GM18861 (cell line): Measurements from ENCODE around the gene GFER.
"Not testable (repeated sequence)": the region's sequence is repeated elsewhere in the genome, so short reads cannot be mapped to it uniquely, and the experiment has no call there.

Experiments
- ATAC-seq: cut with Tn5 transposase; IDR thresholded peaks from one replicate; pipeline ENCODE4 v1.9.1; 2021; ENCODE audit not compliant: unreplicated experiment

GFER gene

GRCh38 chr16:1983544-1984346, at the start of gene GFER:
GFER (plus strand) TSS chr16:1984193; CDS start chr16:1984219, 26 bp downstream.
- ATAC-seq: peak; percentile 65

- ATAC-seq: no peak
Observed at GRCh38 chr16:1936945-1937479, 47.0 kb upstream of the GFER start.

- ATAC-seq: no peak
Observed at GRCh38 chr16:1938316-1938715, 45.7 kb upstream of the GFER start.

- no peak for ATAC-seq
Observed at GRCh38 chr16:1938910-1939309, 45.1 kb upstream of the GFER start.

- not testable (repeated sequence) for ATAC-seq
Observed at GRCh38 chr16:1939833-1940232, 44.2 kb upstream of the GFER start.

- ATAC-seq: no peak
Observed at GRCh38 chr16:1940273-1941161, 43.5 kb upstream of the GFER start.

GRCh38 chr16:1941162-1942046, 42.6 kb upstream of the GFER start:
- no peak for ATAC-seq

- ATAC-seq: no peak
Observed at GRCh38 chr16:1942047-1942809, 41.8 kb upstream of the GFER start.

GRCh38 chr16:1942810-1943726, 40.9 kb upstream of the GFER start, which contains the start of gene MSRB1:
MSRB1 (minus strand) TSS chr16:1943199; CDS start chr16:1943156, 43 bp downstream.
- peak; percentile 82 for ATAC-seq

GRCh38 chr16:1944612-1945199, 39.3 kb upstream of the GFER start:
- no peak for ATAC-seq

GRCh38 chr16:1945559-1946391, 38.2 kb upstream of the GFER start:
- ATAC-seq: no peak

- ATAC-seq: no peak
Observed at GRCh38 chr16:1946495-1947368, 37.3 kb upstream of the GFER start.

GRCh38 chr16:1947369-1947670, 36.7 kb upstream of the GFER start:
- ATAC-seq: no peak

GRCh38 chr16:1949507-1949906, 34.5 kb upstream of the GFER start:
- no peak for ATAC-seq

- ATAC-seq: no peak
Observed at GRCh38 chr16:1950047-1950446, 33.9 kb upstream of the GFER start.

GRCh38 chr16:1950559-1950958, 33.4 kb upstream of the GFER start:
- no peak for ATAC-seq

- ATAC-seq: no peak
Observed at GRCh38 chr16:1953734-1954133, 30.3 kb upstream of the GFER start.
